GM12891 (cell line): ENCODE results near the gene DGCR2.

Experiments
- POLR2A ChIP-seq: IDR thresholded peaks from 2 replicates; pipeline ENCODE4 v1.6.1; 2011; ENCODE audit warnings: low read depth, low read length, control low read depth
- POLR2AphosphoS5 ChIP-seq: IDR thresholded peaks from 2 replicates; pipeline ENCODE4 v1.6.1; 2011; ENCODE audit warnings: low read depth, low read length, control low read depth
- SPI1 ChIP-seq: IDR thresholded peaks from 2 replicates; pipeline ENCODE4 v1.6.1; 2011; ENCODE audit warnings: low read depth, low read length, control low read depth
- TAF1 ChIP-seq: IDR thresholded peaks from 2 replicates; pipeline ENCODE4 v1.6.1; 2011; ENCODE audit warnings: low read depth, low read length, control low read depth

GRCh38 chr22:19149991-19150390 is 27.8 kb upstream of the DGCR2 start, which contains the start of gene GSC2:
- TF ChIP-seq SPI1 (no peak), POLR2AphosphoS5 (no peak), POLR2A (no peak), TAF1 (no peak)
